ENCODE measurements around the gene CPLX3.
A peak's percentile ranks its signal among the peaks of the same experiment; 100 is the strongest.

The CPLX3 gene

DNA sequence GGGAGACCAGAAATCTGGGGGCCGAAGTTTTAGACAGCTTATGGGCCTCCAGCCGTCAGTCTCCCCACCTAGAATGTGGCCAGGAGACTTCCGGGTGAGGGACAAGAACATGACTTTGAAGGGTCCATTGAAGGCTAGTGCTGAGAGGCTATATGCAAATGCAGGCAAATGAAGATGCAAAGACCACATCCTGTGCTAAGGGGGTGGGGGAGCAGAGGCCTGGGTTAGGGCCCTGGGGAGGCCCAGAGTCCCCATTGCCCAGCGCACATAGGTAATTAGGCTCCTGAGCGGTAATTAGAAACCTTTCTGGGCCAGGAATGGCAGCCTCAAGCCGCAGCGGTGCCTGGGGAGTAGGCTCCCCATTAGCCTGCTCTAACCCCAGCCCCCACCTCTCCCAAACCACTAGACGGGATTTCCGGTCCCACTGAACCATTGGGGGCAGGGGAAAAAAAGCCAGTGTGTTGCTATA, 37.7 kb upstream of the CPLX3 start:
- DNase-seq = no peak

DNA sequence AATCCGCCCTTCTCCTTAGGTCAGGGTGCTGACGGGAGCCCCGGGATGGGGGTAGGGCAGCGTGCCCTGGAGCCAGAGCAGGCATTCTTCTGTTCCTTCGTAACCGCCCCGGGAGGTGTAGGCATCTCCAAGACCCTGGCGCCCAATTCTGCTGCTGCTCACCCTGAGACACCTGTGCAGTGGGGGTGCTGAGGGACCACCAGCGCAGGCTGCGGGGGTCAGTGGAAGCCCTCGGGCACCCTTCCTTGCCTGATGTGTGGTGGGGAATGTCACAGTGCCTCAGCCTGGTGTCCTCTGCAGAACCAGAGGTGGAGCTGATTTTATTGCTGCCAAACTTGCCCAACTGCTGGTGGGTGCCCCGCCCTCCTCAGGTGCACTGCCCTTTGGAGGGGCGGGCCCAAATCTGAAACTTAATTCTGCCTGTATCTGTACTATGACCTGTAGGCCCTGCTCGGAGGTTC, 37.2 kb upstream of the CPLX3 start:
- no peak for DNase-seq

DNA sequence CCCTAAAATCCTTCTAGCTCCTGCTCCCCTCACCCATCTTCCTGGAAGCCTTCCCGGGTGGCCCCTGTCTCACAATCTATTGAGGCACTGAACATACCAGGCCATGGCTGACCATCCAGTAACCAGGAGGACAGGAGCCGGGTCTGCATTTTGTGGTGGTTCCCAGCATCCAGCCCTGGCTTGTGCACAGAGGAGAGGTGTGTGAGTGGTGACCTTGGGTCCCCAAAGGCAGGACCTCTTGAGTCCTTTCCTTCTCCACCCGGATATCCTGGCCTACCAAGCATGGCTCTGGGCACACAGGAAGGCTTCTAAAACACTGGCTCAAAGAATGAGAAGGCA, 36.7 kb upstream of the CPLX3 start:
- DNase-seq = no peak

DNA sequence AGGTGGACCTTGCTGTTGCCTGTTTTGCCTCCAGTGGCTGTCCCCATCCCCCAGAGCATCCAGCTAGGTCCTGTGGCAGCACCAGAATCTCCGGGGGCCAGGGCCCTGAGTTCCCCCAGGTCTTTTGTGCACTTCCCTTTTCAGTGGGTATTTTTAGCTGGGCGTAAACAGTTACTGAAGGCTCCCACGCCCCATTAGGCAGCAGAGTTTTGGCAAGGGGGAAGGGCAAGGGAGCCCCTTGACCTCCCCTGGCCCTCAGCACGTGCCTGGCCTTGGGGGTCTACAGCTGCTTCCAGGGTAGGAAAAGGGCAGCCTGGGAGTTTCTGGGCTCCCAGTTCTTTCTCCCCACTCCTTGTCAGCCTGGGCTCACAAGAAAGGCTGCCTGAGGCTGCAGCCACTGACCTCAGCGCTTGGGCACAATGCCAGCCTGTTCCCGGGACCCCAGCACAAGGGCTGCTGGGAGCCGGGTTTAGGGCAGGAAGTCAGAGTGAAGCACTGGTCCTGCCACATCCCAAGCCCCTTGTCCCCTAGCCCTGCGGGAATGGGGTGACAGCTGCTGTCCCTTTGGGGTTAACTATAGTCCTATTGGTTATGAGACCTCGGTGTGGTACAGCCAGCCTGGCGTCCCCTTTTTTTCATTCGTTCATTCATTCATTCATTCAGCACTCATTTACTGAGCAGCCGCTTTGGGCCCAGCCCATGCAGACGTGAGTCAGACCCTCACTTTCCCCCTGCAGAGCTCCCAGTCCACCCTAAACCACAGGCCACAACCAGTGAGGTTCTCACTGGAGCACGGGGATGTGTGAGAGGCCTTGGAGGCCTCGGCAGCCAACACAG, 36.1 kb upstream of the CPLX3 start:
- peak; percentile 76 for DNase-seq

DNA sequence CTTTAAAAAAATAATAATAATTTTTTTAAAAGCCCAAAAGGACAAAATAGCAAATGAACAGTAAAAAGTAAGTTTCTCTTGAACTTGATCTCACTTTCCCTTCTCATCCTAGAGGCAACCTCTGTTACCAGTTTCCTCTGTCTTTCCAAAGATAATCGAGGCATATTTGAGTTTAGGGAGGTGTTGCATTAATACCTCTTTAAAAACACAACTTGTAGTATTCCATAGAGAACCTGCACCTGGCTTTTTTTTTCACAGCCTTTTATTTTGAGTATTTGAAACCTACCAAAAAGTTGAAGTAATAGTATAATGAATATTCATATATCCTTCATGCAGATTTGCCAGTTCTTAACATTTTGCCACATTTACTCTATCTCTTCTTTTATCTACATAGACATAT, 35.4 kb upstream of the CPLX3 start:
- no peak for DNase-seq

DNA sequence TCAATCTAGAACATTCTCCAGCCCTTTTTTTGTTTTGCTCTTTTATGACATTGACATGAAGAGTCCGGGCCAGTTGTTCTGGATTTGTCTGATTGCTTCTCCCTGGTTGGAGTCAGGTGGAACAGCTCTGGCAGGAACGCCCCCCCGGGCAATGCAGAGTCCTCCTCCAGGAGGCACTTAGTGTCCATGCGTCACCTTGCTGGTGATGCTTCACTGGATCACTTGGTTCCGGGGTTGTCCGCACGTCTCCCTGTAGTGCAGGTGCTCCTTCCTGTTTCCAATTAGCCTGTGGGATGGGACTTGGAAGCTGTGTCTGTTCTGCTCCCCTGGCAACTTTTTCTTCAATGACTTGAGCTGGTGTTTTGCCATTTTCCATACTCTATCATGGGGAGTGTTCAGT, 34.8 kb upstream of the CPLX3 start:
- no peak for DNase-seq

DNA sequence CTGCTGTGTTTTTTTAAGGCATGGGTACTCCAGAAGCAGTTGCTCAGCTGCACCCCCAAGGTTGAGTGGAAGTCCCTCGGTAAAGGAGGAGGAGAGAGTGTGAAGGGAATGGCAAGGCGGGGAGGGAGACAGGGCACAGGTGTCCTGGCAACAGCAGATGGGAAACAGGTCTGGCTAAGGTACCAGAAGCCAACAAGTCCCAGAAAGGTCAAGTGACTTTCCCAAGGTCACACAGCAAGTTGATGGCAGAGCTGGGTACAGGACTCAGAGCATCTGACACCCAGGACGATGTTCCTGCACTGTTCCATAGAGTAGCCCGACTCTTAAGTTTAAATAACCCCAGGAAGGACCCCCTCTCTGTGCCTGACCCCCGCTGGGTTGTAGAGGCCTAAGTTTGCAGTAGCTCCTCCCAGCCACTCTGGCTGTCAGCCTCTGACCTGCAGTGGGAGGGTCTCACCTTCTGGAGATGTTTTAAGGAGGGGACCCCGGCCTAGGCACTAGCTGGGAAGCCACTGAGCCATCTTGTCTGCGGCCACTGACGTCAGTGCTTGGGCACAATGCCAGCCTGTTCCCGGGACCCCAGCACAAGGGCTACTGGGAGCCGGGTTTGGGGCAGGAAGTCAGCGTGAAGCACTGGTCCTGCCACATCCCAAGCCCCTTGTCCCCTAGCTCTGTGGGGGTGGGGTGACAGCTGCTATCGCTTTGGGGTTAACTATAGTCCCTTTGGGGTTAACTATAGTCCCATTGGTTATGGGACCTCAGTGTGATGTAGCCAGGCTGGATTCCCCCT, 34.0 kb upstream of the CPLX3 start:
- DNase-seq = no peak

DNA sequence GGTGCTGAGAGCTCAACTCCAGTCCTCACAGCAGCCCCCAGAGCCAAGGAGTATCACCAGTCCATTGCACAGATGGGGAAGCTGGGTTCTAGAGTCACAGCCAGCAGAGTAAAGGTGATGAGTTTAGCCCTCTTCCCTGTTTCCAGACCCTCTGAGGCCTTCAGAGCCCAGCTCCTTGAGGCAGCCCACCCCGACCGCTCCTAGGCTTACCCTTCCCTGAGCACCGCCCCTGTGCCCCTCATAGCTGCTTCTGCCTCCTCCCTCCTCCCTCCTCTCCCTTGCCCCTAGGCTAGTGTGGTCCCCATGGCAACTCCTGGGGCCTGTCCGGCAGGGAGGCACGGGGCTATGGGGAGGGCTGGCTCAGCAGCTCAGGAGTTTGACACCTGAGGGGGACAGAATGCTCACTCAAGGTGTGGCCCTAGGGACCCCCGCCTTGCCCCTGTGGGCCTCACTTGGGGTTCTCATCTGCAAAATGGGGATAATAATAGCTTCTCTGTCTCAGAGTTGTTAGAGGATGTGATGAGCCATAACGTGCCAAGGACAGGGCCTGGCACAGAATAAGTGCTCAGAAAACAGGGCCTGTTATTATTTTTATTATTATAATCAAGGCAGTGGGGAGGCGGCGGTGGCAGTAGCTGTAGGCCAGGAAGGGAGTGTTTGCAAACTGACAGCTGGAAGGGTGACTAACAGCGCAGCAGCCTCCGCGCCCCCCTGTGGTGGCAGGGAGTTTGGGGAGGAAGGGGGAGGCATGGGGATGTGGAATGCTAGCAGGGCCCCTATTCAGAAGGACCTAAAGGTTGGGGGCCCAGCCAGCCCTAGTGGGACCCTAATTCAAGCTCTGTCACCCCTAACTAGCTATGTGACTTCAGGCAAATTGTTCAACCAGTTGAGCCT, 33.0 kb upstream of the CPLX3 start:
- DNase-seq = no peak

DNA sequence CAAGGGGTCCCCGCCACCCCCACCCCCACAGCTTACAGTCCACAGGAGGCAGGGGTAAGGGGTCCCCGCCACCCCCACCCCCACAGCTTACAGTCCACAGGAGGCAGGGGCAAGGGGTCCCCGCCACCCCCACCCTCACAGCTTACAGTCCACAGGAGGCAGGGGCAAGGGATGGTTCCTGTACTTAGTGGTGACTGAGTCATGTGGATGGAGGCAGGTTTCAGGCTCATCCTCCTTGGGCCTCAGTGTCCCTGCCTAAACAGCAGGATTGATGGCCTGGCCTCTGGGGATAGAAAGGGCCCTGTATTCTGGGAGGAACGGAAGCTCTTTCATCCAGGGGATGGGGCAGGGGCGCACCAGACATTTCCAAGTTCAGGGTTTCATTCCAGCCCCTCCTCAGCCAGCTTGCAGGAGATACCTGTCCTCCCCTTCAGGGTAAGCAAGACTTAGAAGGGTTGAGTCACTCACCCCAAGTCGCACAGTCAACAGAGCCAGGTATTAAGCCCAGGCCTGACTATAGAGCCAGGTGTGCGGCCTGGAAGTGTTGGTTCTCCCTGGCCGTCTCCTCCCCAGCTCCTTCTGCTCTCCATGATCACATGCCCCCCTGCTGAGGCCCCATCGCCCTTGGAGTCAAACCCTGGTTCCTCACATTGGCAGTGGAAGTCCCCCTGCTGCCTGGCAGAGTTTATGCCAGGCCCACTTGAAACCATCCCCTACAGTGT, 32.0 kb upstream of the CPLX3 start:
- DNase-seq = no peak

DNA sequence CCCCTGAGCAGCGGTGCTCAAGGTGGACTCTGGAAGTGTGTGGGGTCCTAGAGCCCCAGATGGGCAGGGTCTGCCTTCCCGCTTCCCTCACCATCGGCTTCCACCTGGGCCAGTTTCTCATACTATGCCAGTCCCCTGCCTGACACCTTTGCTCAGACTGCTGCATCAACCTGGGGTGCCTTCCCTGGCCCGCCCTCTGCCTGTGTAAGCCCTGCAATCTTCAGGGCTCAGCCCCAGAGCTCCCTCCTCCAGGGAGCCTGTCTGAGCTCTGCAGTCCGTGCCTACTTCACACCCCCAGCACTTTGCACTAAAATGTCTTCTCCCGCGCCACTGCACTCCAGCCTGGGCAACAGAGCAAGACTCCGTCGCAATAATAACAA, 31.5 kb upstream of the CPLX3 start:
- no peak for DNase-seq

DNA sequence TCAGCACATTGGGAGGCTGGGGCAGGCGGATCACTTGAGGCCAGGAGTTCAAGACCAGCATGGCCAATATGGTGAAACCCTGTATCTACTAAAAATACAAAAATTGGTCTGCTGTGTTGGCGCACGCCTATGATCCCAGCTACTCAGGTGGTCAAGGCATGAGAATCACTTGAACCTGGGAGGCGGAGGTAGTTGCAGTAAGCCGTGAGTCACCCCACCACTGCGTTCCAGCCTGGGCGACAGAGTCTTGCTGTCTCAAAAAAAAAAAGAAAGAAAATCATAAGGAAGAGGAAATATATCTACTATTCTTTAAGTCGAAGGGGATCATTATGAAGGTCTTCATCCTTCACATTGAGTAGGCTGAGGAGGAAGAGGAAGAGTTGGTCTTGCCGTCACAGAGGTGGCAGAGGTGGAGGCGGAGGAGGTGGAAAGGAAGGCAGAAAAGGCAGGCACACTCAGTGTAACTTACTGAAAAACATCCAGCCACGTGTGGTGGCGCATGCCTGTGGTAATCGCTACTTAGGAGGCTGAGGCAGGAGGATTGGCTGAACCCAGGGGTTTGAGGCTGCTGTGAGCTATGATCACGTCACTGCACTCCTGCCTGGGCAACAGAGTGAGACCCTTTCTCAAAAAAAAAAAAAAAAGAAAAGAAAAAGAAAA, 30.3 kb upstream of the CPLX3 start:
- no peak for DNase-seq

DNA sequence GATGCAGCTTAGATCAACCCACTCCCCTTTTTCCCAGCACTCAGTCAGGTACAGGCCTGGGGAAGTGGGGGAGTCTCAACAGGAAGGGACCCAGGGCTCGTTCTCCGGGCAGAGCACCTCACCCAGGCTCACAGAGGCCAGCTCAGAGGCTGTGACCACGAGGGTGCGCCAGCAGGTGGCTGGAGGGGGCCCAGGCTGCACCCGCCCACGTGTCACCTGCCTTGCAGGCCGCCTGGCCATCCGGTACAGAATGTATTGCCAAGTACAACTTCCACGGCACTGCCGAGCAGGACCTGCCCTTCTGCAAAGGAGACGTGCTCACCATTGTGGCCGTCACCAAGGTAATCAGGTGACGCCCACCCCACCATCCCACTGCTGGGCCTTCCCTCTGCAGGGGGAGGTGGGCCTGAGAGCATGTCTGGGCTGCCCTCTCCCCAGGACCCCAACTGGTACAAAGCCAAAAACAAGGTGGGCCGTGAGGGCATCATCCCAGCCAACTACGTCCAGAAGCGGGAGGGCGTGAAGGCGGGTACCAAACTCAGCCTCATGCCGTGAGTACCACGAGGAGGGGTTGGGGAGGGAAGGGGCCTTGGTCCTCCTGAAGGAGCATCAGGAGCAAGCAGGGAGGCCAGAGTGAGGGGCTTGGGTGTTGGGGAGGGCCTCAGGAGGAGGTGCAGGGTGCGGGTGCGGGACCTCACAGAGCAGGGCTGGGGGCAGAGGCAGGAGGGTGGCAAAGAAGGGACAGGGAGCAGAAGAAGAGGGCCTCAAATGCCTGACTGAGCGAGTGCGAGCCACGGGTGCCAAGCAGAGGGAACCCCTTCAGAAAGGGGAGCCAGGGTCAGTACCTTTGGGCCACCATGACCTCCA, 27.8 kb upstream of the CPLX3 start:
- DNase-seq = no peak

DNA sequence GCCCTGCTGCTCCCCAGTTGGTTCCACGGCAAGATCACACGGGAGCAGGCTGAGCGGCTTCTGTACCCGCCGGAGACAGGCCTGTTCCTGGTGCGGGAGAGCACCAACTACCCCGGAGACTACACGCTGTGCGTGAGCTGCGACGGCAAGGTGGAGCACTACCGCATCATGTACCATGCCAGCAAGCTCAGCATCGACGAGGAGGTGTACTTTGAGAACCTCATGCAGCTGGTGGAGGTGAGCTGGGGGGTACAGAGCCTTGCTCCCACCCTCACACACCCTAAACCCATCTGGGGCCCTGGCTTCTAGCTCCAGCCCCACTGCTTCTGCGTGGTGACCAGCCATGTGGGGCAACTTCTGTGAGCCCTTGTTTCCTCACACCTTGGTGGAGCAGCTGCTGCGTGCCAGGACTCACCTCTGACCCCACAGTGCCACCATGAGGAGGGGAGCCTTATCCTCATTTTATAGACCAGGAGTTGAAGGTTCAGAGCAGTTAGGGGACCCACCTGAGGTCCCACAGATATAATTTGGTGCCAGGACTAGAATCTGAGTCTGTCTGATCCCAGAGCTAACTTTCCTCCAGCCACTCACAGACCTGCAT, 27.1 kb upstream of the CPLX3 start:
- DNase-seq = no peak

DNA sequence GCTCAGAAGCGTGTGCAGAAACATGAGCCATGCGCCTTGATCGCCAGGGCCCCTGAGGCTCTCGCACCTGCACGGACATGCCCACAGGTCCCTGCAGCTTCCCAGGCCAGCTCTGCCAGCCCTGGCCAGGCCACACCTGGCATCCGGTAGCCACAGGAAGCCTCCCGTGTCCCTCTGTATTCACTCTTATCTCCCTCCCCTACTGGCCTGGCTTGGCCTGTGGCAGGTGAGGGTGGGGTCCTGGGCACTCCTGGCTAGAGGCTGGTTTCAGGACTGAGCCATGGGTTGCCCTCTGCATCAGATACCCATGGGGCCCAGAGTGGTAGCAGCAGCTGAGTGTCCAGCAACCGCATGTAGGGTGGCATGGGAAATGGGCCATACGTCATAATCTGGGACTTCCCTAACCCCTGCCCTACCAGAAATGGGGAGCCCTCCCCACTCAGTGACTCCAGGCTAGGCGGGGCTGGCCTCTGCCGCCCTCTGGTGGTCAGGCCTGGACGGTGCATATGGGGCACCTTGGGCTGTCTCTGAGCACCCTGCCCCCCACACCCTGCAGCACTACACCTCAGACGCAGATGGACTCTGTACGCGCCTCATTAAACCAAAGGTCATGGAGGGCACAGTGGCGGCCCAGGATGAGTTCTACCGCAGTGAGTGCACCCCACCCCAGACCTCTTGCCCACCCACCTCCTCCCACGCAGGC, 26.4 kb upstream of the CPLX3 start:
- peak; percentile 68 for DNase-seq

DNA sequence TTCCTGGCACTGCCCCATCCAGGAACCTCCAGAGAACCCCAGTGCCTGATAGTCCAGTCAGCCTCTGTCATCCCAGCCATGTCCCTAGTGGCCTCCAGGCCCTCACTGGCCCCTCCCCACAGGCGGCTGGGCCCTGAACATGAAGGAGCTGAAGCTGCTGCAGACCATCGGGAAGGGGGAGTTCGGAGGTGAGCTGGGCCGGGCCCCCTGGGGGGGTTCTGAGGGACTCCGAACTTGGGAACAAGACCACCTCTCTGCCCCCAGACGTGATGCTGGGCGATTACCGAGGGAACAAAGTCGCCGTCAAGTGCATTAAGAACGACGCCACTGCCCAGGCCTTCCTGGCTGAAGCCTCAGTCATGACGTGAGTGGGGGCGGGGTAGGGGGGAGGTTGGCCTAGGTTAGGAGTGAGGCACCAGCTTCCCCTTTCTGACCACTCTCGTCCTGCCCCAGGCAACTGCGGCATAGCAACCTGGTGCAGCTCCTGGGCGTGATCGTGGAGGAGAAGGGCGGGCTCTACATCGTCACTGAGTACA, 25.8 kb upstream of the CPLX3 start:
- DNase-seq = no peak

DNA sequence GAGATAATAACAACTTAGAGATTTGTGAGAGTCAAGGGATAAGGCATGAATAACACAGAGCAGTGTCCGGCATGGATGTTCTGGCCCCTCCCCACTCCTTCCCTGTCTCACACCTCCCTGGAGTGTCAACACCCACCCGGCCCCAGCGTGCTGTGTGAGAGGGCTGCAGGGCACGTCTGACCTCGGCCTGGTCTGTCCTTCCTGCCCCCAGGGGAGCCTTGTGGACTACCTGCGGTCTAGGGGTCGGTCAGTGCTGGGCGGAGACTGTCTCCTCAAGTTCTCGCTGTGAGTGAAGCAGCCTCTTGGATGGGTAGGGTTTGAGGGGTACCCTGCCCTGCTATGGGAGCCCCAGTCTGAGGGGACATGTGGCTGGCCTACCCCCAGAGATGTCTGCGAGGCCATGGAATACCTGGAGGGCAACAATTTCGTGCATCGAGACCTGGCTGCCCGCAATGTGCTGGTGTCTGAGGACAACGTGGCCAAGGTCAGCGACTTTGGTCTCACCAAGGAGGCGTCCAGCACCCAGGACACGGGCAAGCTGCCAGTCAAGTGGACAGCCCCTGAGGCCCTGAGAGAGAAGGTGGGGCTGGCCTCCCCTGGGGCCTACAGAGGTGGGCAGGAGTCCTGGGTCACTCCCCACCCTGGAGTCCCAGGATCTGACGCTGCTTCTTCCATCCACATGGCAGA, 25.0 kb upstream of the CPLX3 start:
- no peak for DNase-seq

DNA sequence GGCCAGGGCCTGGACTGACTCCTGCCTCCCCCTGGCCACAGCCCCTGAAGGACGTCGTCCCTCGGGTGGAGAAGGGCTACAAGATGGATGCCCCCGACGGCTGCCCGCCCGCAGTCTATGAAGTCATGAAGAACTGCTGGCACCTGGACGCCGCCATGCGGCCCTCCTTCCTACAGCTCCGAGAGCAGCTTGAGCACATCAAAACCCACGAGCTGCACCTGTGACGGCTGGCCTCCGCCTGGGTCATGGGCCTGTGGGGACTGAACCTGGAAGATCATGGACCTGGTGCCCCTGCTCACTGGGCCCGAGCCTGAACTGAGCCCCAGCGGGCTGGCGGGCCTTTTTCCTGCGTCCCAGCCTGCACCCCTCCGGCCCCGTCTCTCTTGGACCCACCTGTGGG, 24.1 kb upstream of the CPLX3 start:
- no peak for DNase-seq

DNA sequence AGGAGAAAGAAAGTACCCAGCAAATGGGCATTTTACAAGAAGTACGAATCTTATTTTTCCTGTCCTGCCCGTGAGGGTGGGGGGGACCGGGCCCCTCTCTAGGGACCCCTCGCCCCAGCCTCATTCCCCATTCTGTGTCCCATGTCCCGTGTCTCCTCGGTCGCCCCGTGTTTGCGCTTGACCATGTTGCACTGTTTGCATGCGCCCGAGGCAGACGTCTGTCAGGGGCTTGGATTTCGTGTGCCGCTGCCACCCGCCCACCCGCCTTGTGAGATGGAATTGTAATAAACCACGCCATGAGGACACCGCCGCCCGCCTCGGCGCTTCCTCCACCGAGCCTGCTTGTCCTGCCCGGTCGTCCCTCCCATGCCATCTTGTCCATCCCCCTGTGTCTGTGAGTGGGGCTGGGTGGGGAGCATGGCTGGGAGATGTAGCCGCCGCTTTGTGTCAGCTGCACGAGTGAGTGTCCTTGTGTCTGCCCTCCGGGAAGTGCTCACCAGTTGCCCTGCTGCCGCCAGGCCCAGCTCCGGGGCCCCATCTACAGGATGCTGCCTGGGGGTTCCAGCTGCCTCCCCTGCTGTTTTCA, 23.5 kb upstream of the CPLX3 start:
- no peak for DNase-seq

DNA sequence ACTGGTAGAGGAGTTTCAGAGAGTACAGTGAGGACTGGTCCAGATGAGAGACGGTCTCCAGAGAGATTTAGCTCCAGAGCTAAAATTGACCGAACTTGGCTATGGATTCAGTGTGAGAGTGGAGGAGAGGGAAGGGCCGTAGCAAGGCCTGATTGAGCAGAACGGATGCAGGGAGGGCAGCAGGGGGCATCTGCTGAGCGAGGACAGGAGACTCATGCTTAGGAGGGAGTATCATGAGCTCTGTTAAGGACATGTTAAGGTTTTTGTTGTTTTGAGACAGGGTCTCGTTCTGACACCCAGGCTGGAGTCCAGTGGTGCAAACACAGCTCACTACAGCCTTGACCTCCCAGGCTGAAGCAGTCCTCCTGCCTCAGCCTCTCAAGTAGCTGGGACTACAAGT, 21.5 kb upstream of the CPLX3 start:
- no peak for DNase-seq

Data from NCI-H226 (cell line).